Cardiac fibroblast (primary cell): ENCODE data around the gene TIAM1.

ENCODE experiments used
- DNase-seq, 2 donors: peaks; one replicate each; pipeline versions ENCODE4 v3.0.0 to v3.0.0-alpha.2; 2010; ENCODE audit warnings: low read depth in 2 of 2
- H3K4me3 ChIP-seq, 2 donors: replicated peaks in 1 of 2; 1 replicate in 1 of 2; 2 replicates in 1 of 2; pipeline ENCODE4 v1.5.1; 2011; ENCODE audit warnings: low read depth in 2 of 2, low read length in 2 of 2, mild to moderate bottlenecking in 2 of 2, moderate library complexity in 1 of 2
- CTCF ChIP-seq: IDR thresholded peaks from one replicate; pipeline ENCODE4 v1.5.1; 2011; ENCODE audit warnings: low read depth, mild to moderate bottlenecking, low read length, inconsistent platforms

The TIAM1 gene

GRCh38 chr21:31216206-31216605 lies 127.9 kb downstream of the TIAM1 start:
- H3K4me3 ChIP-seq = no peak overlapping the region
- DNase-seq = no peak
- no peak for TF ChIP-seq CTCF

GRCh38 chr21:31213787-31214186 lies 130.3 kb downstream of the TIAM1 start:
- DNase-seq = peak in 1 of 2 donors; percentile 18
- no peak for TF ChIP-seq CTCF
- no peak overlapping the region for H3K4me3 ChIP-seq

- DNase-seq = no peak
- no peak overlapping the region for H3K4me3 ChIP-seq
- TF ChIP-seq CTCF = no peak
These were observed 132.2 kb downstream of the TIAM1 start for GRCh38 chr21:31211836-31212235.

- TF ChIP-seq CTCF = no peak
- H3K4me3 ChIP-seq = no peak overlapping the region
These were observed 138.6 kb downstream of the TIAM1 start for GRCh38 chr21:31205412-31205811.

GRCh38 chr21:31204801-31205200 lies 139.3 kb downstream of the TIAM1 start:
- no peak overlapping the region for H3K4me3 ChIP-seq
- DNase-seq = no peak
- TF ChIP-seq CTCF = no peak

More at GRCh38 chr21:31205412-31205811, 138.6 kb downstream of the TIAM1 start:
- DNase-seq = no peak

- TF ChIP-seq CTCF = no peak
- no peak overlapping the region for H3K4me3 ChIP-seq
- DNase-seq = peak; percentile 26 to 56
These were observed 140.5 kb downstream of the TIAM1 start for GRCh38 chr21:31203431-31204054.

GRCh38 chr21:31201548-31201947 lies 142.5 kb downstream of the TIAM1 start:
- peak; percentile 88 to 93 for DNase-seq
- H3K4me3 ChIP-seq = no peak overlapping the region
- no peak for TF ChIP-seq CTCF
